ENCODE results near the gene EOGT.

The EOGT gene

DNA sequence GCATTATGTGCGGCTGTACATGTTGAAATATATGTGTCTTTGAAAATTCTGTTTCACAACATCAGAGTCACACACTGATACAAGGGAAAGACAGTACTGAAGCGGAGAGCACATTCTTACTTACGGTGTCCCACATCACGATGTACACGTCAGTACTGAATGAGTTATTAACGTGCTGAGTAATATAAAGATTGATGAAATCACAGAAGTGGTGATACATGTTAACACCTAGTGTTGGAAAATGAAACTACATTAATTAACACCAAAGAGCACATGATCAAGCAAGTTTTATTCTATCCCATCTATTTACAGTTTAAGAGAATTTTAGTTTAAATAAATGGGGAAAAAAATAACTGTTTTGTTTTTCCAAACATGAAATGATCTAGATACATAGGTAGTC lies 15.6 kb downstream of the EOGT start:
- no peak for DNase-seq (ENCODE audit: low spot score in 2 of 2)
- in situ Hi-C loops (cut with MboI; ENCODE audit: low sequenced_read_pairs), result no loop called here
- no peak overlapping the region for H3K4me3 ChIP-seq
- H3K36me3 ChIP-seq (replicated peaks), result peaks cover 21% of the 10 kb centered on the region
- no peaks in the 10 kb centered on the region for H3K9me3 ChIP-seq
- no peaks in the 10 kb centered on the region for H3K27me3 ChIP-seq (ENCODE audit: low read depth)
- H3K4me1 ChIP-seq, result no peaks in the 10 kb centered on the region

DNA sequence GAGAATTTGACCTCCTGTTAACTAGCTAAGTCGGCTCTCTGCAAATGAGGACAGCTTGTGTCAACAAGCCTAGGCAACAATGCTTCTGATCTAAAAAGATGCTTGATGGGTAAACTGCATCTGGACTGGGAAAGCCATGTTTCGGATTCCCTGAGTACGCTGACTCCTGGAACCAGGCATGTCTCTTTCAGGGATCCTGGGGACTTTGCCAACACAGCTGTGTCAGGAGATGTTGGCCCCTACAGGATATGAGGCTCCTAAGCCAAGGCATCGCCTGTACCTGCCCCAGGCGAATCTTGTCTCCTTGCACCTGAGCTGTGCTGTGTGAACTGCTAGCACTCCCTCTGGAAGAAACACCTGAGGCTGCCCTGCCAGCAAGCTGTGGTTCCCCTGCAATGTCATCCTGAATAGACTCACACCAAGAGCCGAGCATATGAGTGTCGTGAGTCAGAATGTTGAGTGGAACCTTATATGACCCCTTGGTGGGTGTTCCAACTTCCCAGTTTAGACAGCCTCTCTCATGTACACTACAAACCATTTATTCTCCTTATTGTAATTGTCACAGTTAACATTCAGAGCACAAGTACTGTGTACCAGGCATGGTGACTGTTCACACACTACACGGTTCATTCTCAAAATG lies 17.0 kb downstream of the EOGT start:
- DNase-seq (ENCODE audit: low spot score in 2 of 2), result no peak
- no peaks in the 10 kb centered on the region for H3K27me3 ChIP-seq (ENCODE audit: low read depth)
- H3K36me3 ChIP-seq (replicated peaks), result peaks cover 16% of the 10 kb centered on the region; the same call in 1 of the 2 replicates
- H3K9me3 ChIP-seq, result no peaks in the 10 kb centered on the region
- no peaks in the 10 kb centered on the region for H3K4me1 ChIP-seq
- in situ Hi-C loops (cut with MboI; ENCODE audit: low sequenced_read_pairs), result no loop called here
- H3K4me3 ChIP-seq, result no peak overlapping the region

DNA sequence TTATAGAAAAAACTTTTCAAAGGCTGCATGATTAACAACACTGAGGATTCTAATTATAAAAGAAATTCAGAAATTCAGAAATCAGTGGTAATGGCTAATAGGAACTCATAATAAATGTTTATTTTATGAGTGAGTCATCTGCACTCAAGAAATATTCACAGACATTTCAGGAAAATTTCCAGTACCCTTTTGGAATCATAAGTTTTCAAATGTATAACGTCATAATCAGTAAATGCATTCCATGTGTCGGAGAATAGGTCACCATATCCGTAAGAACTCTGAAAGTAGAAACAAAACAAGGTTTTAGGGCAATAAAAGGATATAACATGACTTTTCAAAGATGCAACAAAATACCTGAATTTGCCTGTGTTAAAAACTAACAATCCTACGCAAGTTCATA lies 24.7 kb downstream of the EOGT start:
- Histone ChIP-seq H3K9me3 (no peaks in the 10 kb centered on the region), H3K4me3 (no peak overlapping the region), H3K4me1 (no peaks in the 10 kb centered on the region), H3K36me3 (replicated peaks) (peaks cover 41% of the 10 kb centered on the region), H3K27me3 (ENCODE audit: low read depth) (no peaks in the 10 kb centered on the region)
- no peak for DNase-seq (ENCODE audit: low spot score in 2 of 2)
- in situ Hi-C loops (cut with MboI; ENCODE audit: low sequenced_read_pairs), result no loop called here

DNA sequence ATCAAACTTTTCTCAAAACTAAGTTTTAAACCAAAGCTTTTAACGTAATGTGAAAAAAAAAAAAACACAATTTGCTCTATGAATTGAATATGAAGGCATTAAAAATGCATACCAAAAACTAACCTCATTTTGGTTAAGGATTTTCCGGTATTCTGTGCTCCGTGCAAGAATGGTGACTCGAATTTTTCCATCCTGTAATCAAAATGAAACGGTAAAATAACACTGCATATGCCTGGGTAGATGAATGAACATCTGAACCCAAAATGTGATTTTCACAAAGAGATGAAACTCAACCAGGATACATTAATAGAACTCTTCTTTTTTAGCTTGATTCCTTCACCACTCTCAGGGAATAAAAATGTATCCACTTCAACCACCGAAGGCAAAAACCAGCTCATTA lies 26.2 kb downstream of the EOGT start:
- in situ Hi-C loops (cut with MboI; ENCODE audit: low sequenced_read_pairs), result no loop called here
- Histone ChIP-seq H3K36me3 (replicated peaks) (peaks cover 43% of the 10 kb centered on the region), H3K27me3 (ENCODE audit: low read depth) (no peaks in the 10 kb centered on the region), H3K9me3 (no peaks in the 10 kb centered on the region), H3K4me1 (no peaks in the 10 kb centered on the region), H3K4me3 (no peak overlapping the region)
- no peak for DNase-seq (ENCODE audit: low spot score in 2 of 2)

DNA sequence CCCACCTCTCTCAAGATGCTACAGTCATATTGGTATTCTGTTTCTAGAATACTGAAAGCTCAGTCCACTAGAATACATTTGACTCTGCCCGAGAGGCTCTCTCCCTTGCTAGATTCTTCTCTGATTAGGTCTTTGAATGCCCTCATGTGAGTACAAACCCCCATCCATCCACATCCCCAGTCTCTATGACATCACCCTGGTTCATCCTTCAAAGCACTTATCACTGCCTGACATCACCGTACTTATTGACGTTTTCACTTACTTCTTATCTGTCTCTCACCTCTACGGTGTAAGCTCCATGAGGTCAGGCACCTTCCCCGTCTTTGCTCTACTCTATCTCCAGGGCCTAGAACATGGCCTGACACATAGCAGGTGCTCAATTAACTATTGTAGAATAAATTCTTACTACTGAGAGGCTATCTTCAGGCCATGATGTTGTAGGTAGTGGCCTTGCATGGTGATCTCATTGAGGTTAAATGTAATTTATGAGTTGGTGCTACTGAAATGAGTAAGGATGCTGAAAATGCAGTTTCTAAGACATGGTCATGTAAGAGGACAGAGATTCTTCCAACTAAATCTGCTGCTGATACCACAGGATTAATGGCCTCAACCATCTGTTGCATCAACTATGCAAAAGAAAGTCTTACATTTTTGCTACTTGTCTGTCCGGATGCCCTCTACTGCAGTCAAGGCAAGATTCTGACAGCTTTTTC lies 26.8 kb downstream of the EOGT start:
- Histone ChIP-seq H3K9me3 (no peaks in the 10 kb centered on the region), H3K4me1 (no peaks in the 10 kb centered on the region), H3K36me3 (replicated peaks) (peaks cover 43% of the 10 kb centered on the region), H3K27me3 (ENCODE audit: low read depth) (no peaks in the 10 kb centered on the region), H3K4me3 (no peak overlapping the region)
- in situ Hi-C loops (cut with MboI; ENCODE audit: low sequenced_read_pairs), result no loop called here
- DNase-seq (ENCODE audit: low spot score in 2 of 2), result no peak

DNA sequence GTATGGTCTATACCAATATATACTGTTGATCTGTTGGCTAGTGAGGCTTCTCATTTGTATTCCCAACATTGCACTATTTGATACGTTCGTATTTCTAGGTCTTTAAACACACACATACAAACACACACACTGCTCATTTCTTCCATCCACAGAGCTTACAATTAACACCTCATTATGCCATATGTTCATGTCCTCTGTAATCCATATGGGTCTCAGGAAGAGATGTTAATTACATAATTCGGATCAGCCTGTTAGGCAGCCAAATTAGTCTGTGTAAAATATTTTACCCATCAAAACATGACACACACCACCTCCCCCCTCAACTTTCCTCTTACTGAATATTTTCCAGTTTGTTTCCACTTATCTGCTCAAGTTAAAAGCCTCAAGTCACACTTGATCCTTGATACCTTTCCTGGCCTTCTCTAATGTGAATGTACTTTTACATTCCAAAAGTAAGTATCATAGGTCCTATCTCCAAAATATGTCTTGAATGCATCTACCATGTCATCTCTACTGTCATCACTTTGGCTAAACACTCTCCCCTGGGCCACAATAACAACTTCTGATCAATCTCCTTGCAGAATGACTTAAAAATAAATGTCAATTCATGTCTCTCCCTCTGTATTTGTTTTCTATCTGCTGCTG lies 28.2 kb downstream of the EOGT start:
- no peak for DNase-seq (ENCODE audit: low spot score in 2 of 2)
- no peaks in the 10 kb centered on the region for H3K9me3 ChIP-seq
- H3K27me3 ChIP-seq (ENCODE audit: low read depth), result no peaks in the 10 kb centered on the region
- H3K4me3 ChIP-seq, result no peak overlapping the region
- peaks cover 48% of the 10 kb centered on the region for H3K36me3 ChIP-seq (replicated peaks)
- no peaks in the 10 kb centered on the region for H3K4me1 ChIP-seq
- in situ Hi-C loops (cut with MboI; ENCODE audit: low sequenced_read_pairs), result no loop called here

DNA sequence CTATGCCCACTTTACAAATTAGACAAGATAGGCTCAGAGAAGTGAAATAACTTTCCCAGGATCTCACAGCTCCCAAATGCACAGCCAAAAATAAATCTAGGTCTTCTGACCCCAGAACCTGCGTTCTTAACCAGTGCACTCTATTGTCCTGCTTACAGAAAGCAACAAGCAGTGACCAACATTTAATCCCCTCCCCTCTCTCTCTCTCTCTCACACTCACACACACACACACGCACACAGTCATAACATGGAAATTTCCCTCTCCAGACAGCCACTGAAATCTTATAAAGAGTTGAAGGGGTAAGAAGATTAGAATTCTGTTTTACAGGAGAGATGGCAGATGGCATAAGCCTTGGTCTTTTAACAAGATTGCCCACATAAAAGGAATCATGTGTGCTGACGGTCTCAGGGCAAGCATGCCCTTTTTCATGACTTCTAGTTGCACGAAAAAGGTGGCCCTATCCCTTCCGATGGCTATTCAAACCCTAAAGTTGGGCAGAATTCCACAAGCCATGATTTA lies 29.4 kb downstream of the EOGT start:
- in situ Hi-C loops (cut with MboI; ENCODE audit: low sequenced_read_pairs), result no loop called here
- Histone ChIP-seq H3K4me1 (no peaks in the 10 kb centered on the region), H3K27me3 (ENCODE audit: low read depth) (no peaks in the 10 kb centered on the region), H3K4me3 (no peak overlapping the region), H3K36me3 (replicated peaks) (peaks cover 57% of the 10 kb centered on the region), H3K9me3 (no peaks in the 10 kb centered on the region)
- no peak for DNase-seq (ENCODE audit: low spot score in 2 of 2)

DNA sequence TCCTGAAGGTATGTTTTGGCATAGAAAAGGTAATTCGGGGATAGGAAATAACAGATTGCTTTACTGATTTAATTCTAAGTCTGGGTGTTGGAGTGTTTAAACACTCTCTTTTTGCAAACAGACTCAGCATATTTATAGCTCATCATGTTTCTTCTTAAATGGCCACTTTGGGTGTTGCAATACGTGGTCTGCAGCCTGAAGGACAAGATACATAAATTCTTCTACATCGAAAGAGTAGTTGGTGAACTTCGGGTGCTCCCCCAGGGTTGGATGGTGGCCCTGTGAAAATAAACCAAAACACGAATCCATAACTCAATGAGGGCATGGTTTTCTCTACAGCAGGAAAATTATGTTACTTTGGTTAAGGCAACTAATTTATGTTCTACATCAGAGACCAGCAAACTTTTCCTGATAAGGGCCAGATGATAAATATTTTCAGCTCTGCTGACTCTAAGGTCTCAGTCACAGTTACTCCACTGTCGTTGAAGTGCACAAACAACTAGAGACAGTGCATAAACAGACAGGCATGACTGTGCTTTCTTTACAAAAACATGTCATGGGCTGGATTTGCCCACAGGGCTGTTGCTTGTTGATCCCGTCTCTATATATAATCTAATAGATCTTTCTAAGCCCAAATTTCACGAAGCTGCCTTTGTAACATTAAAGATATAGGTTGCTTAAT lies 35.9 kb downstream of the EOGT start:
- Histone ChIP-seq H3K4me1 (no peaks in the 10 kb centered on the region), H3K9me3 (no peaks in the 10 kb centered on the region), H3K27me3 (ENCODE audit: low read depth) (no peaks in the 10 kb centered on the region), H3K36me3 (replicated peaks) (peaks cover 30% of the 10 kb centered on the region), H3K4me3 (no peak overlapping the region)
- in situ Hi-C loops (cut with MboI; ENCODE audit: low sequenced_read_pairs), result no loop called here
- DNase-seq (ENCODE audit: low spot score in 2 of 2), result no peak

DNA sequence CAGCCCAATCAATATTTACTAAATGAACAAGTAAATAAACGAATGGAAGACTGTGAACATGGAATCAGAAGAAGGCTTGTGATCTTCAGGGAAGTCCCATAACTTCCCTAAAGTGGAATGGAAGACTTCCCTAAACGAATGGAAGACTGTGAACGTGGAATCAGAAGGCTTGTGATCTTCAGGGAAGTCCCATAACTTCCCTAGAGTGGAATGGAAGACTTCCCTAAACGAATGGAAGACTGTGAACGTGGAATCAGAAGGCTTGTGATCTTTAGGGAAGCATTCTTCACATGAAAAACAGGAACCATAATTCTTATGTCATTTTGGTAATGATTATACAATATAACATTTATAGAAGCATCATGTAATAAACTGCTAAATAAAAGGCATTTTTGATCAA lies 38.8 kb downstream of the EOGT start:
- no peak overlapping the region for H3K4me3 ChIP-seq
- no peaks in the 10 kb centered on the region for H3K9me3 ChIP-seq
- no peak for DNase-seq (ENCODE audit: low spot score in 2 of 2)
- in situ Hi-C loops (cut with MboI; ENCODE audit: low sequenced_read_pairs), result loop anchor here (5.0 kb wide), 1 partner anchor 82 kb away; no protein-coding TSS in a partner anchor
- no peaks in the 10 kb centered on the region; the same call in 1 of the 2 replicates for H3K27me3 ChIP-seq (ENCODE audit: low read depth)
- peaks cover 4% of the 10 kb centered on the region; the same call in 1 of the 2 replicates for H3K4me1 ChIP-seq
- peaks cover 20% of the 10 kb centered on the region for H3K36me3 ChIP-seq (replicated peaks)

DNA sequence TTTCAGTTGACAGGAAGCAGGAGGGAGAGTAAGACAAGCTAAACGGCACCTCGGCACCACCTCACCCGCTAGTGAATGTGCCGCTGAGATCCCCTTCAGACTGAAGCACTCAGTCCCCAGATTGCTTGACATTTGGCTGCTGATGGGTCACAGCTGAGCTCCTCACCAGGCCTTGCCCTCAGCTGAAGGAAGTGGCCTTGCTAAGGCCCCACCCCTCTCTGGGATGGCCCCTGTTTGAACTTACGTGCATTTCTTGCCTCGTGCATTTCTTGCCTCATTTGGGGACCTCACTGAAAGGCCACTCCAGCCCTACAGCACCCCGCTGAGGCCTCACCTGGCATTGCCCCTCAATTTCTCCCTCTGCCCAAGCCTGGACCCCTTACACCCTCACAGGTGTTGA lies 39.8 kb downstream of the EOGT start:
- no peak for DNase-seq (ENCODE audit: low spot score in 2 of 2)
- in situ Hi-C loops (cut with MboI; ENCODE audit: low sequenced_read_pairs), result loop anchor here (5.0 kb wide), 1 partner anchor 81 kb away; no protein-coding TSS in a partner anchor
- H3K4me1 ChIP-seq, result peaks cover 7% of the 10 kb centered on the region

DNA sequence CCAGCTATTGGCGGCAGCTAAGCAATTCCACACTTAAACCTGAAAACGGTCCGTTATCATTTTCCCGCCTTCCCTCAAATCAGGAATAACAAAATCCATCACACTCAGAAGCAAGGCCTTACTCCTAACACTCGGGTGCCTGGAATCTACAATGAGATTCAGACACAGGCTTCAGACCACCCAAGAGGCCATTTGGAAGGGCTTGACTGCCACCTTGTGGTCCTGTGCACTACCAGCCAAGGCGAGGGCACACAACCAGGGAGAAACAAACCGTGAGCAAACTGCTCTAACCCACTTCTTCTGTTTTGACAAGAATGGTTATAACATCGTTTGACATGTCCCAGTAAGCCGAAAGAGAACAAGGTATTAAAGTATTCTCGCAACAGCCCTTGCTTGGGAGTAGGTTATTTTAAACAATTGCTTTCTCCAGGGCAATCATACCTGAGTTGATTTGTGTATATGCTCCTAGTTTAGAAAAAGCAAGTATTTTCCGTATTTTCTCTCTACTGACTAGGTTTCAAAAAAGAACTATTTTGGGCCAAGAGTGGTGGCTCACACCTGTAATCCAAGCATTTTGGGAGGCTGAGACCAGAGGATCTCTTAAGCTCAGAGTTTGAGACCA lies 41.0 kb downstream of the EOGT start:
- H3K27me3 ChIP-seq (ENCODE audit: low read depth), result no peaks in the 10 kb centered on the region; the same call in 1 of the 2 replicates
- H3K4me3 ChIP-seq, result no peak overlapping the region
- no peaks in the 10 kb centered on the region for H3K9me3 ChIP-seq
- in situ Hi-C loops (cut with MboI; ENCODE audit: low sequenced_read_pairs), result loop anchor here (5.0 kb wide), 1 partner anchor 80 kb away; no protein-coding TSS in a partner anchor
- peaks cover 5% of the 10 kb centered on the region for H3K36me3 ChIP-seq (replicated peaks)
- DNase-seq (ENCODE audit: low spot score in 2 of 2), result peak; percentile 80 to 86
- peaks cover 7% of the 10 kb centered on the region for H3K4me1 ChIP-seq

More for the DNA sequence above, 39.8 kb downstream of the EOGT start:
- Histone ChIP-seq H3K36me3 (replicated peaks) (peaks cover 10% of the 10 kb centered on the region), H3K4me3 (no peak overlapping the region), H3K9me3 (no peaks in the 10 kb centered on the region), H3K27me3 (ENCODE audit: low read depth) (no peaks in the 10 kb centered on the region; the same call in 1 of the 2 replicates)

DNA sequence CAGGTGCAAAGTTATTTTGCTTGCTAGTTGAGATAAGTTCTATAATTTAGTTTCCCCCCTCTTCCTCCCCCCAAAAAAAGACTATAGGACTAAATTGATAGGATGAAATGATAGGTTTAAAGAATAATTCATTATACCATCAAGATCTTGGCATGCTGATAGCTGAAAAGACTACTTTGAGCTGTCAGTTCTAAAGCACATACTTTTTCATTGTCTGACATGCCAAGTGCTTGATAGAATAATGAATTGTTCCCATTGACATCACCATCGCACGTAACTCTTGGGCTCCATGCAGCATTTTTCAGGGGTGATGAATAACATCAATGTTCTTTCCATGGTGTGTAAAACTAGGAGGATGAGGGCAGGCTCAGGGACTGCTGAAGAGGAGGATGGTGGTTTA lies 48.8 kb downstream of the EOGT start:
- no peak for DNase-seq (ENCODE audit: low spot score in 2 of 2)
- Histone ChIP-seq H3K4me3 (no peak overlapping the region), H3K9me3 (no peaks in the 10 kb centered on the region), H3K4me1 (peaks cover 7% of the 10 kb centered on the region), H3K36me3 (replicated peaks) (no peaks in the 10 kb centered on the region), H3K27me3 (ENCODE audit: low read depth) (no peaks in the 10 kb centered on the region)
- in situ Hi-C loops (cut with MboI; ENCODE audit: low sequenced_read_pairs), result no loop called here

DNA sequence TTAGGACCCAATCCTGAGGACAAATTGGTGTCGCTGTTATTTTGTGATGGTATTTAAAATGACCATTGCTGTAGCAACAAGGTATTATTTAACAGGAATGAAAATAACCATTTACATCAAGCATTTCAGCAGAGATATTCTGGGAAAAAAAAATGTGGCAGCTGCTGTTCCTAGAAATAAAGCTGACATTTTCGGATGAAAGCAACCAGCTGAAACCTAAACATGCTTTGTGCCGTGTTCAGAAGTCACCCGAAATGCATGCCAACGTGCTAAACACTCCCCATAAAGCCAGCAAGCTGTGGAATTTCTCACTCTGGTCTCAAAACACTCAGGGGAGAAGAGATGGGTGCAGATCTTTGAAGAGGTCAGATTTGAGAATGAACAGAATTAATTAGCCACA lies 49.6 kb downstream of the EOGT start:
- peaks cover 4% of the 10 kb centered on the region for H3K4me1 ChIP-seq
- no peaks in the 10 kb centered on the region; the same call in 1 of the 2 replicates for H3K27me3 ChIP-seq (ENCODE audit: low read depth)
- no peaks in the 10 kb centered on the region for H3K9me3 ChIP-seq
- DNase-seq (ENCODE audit: low spot score in 2 of 2), result no peak
- in situ Hi-C loops (cut with MboI; ENCODE audit: low sequenced_read_pairs), result no loop called here
- H3K36me3 ChIP-seq (replicated peaks), result no peaks in the 10 kb centered on the region
- H3K4me3 ChIP-seq, result no peak overlapping the region

Measured in HAP-1 (cell line).